Spleen (tissue), 11 donors: ENCODE measurements around the gene PKHD1. TPM values are rescaled to one million over a fixed set of nuclear protein-coding genes. Genes with fewer than 3 reads are reported as not detected.

Experiments
- DNase-seq: peaks from one replicate; pipeline ENCODE4 v3.0.0-alpha.2; 2020
- H3K27ac ChIP-seq, 8 donors: fragments of 200-600 bp; sonication (generic) in 7 of 8; 1 replicate in 4 of 8; 2 replicates in 4 of 8; pipeline versions ENCODE4 v1.5.0 to v1.8.0; 2016 to 2021; ENCODE audit warnings: inconsistent platforms in 4 of 8, mild to moderate bottlenecking in 4 of 8, moderate library complexity in 1 of 8
- H3K27me3 ChIP-seq, 7 donors: fragments of 200-600 bp; sonication (generic) in 6 of 7; replicated peaks in 1 of 7; 1 replicate in 4 of 7; 2 replicates in 3 of 7; pipeline versions ENCODE4 v1.5.0 to v1.8.0; 2016 to 2021; ENCODE audit warnings: inconsistent platforms in 3 of 7, mild to moderate bottlenecking in 1 of 7
- H3K36me3 ChIP-seq, 6 donors: fragments of 200-600 bp; sonication (generic) in 5 of 6; 1 replicate in 4 of 6; 2 replicates in 2 of 6; pipeline versions ENCODE4 v1.5.0 to v1.8.0; 2016 to 2021; ENCODE audit warnings: inconsistent platforms in 2 of 6
- H3K4me1 ChIP-seq, 6 donors: fragments of 200-600 bp; sonication (generic) in 5 of 6; 1 replicate in 3 of 6; 2 replicates in 3 of 6; pipeline versions ENCODE4 v1.5.0 to v1.8.0; 2016 to 2021; ENCODE audit warnings: inconsistent platforms in 3 of 6
- H3K4me3 ChIP-seq, 8 donors: fragments of 200-600 bp; sonication (generic) in 7 of 8; 1 replicate in 4 of 8; 2 replicates in 4 of 8; pipeline versions ENCODE4 v1.5.0 to v1.8.0; 2016 to 2021; ENCODE audit warnings: inconsistent platforms in 4 of 8, mild to moderate bottlenecking in 4 of 8, moderate library complexity in 2 of 8
- H3K9me3 ChIP-seq, 8 donors: fragments of 200-600 bp; sonication (generic) in 7 of 8; 1 replicate in 4 of 8; 2 replicates in 4 of 8; pipeline versions ENCODE4 v1.5.0 to v1.8.0; 2016 to 2021; ENCODE audit warnings: inconsistent platforms in 4 of 8
- CTCF ChIP-seq, 11 experiments: fragments of 200-600 bp in 7 of 11; fragments of 450-650 bp in 4 of 11; sonication (generic) in 4 of 11; IDR thresholded peaks in 8 of 11; conservative IDR thresholded peaks in 3 of 11; 1 replicate in 7 of 11; 2 replicates in 4 of 11; pipeline versions ENCODE4 v1.4.0 to v1.8.0; 2016 to 2021; ENCODE audit warnings: antibody characterized with exemption in 11 of 11, inconsistent platforms in 4 of 11, mild to moderate bottlenecking in 1 of 11
- POLR2A ChIP-seq, 3 donors: fragments of 450-650 bp; IDR thresholded peaks; one replicate each; pipeline ENCODE4 v1.5.1; 2017; ENCODE audit warnings: antibody characterized with exemption in 3 of 3, mild to moderate bottlenecking in 1 of 3
- POLR2AphosphoS5 ChIP-seq, 3 donors: sonication (generic); formaldehyde crosslinking; IDR thresholded peaks; one replicate each; pipeline ENCODE4 v1.5.1; 2017; ENCODE audit warnings: antibody characterized with exemption in 3 of 3
- WGBS, 5 donors: extraction: QIAGEN DNeasy Blood & Tissue Kit in 3 of 5; methylation state at CpG; one replicate each; pipeline versions ENCODE4 v1.1.5 to v1.1.7; 2013 to 2018; 5-methylcytosine and 5-hydroxymethylcytosine counted together
- intact Hi-C: fragments of 100-400 bp; cut with DNase I; formaldehyde crosslinking; loops from one replicate; pipeline ENCODE4 v1.15.0; 2023; ENCODE audit warnings: low total_unique reads
- polyA plus RNA-seq, 3 donors: library from polyadenylated mRNA; stranded (reverse); fragments of 200-250 nt; gene quantifications; one replicate each; pipeline ENCODE4 v1.2.1, GENCODE V29; 2013
- total RNA-seq, 7 donors: library from RNA; depleted of rRNA in 3 of 7; stranded (reverse); fragments of >200 nt in 3 of 7; fragmentation: NEBNext Ultra II Directional in 4 of 7; extraction: Animal tissue kit (Norgen Biotek cat#: 25700) in 4 of 7; gene quantifications; one replicate each; pipeline versions ENCODE4 v1.1.0 to v1.2.1, GENCODE V29; 2016 to 2021
- donor health status: healthy with polysubstance abuse.
- donor health status: DM: no; HTN: no; CAD: no; lungs with moderate emphysema.
- donor health status: DM: no; HTN: no; CAD: no.
- donor health status: Bipolar disorder and iron deficiency.
- donor health status: healthy.
- donor health status: DM: no; HTN: no; CAD: no.
- donor health status: DM: yes; HTN: yes; CAD: no.

The PKHD1 gene
- total and polyA plus RNA-seq, 10 donors, result not detected

- WGBS, 5 donors, result 67 to 85% (median 73%) methylated on average over 3 of the region's 3 CpGs
Measured at GRCh38 chr6:52077180-52077884, 10.1 kb downstream of the PKHD1 start.

GRCh38 chr6:52076791-52077179 lies 10.6 kb downstream of the PKHD1 start:
- DNase-seq, result no peak
- 47 to 81% (median 71%) methylated on average over 3 to 4 of the region's 4 CpGs for WGBS, 5 donors
- H3K27me3 ChIP-seq, result peaks cover 0 to 6% (median 0%) of the 10 kb centered on the region in 7 donors
- intact Hi-C loops, result no loop called here
- no peaks in the 10 kb centered on the region for H3K9me3 ChIP-seq
- TF ChIP-seq POLR2A (IDR thresholded peaks at IDR 0.05), result no peak
- TF ChIP-seq POLR2AphosphoS5 (IDR thresholded peaks at IDR 0.05), result no peak
- TF ChIP-seq CTCF (IDR thresholded peaks at IDR 0.05 in 8 of 11, conservative IDR thresholded peaks at IDR 0.05 in 3 of 11), result no peak
- H3K27ac ChIP-seq, result no peak overlapping the region
- H3K36me3 ChIP-seq, result no peaks in the 10 kb centered on the region
- no peaks in the 10 kb centered on the region for H3K4me1 ChIP-seq
- no peak overlapping the region for H3K4me3 ChIP-seq

More at GRCh38 chr6:52077180-52077884, 10.1 kb downstream of the PKHD1 start:
- Histone ChIP-seq H3K9me3 (no peaks in the 10 kb centered on the region), H3K4me3 (no peak overlapping the region), H3K36me3 (no peaks in the 10 kb centered on the region), H3K27ac (no peak overlapping the region), H3K27me3 (peaks cover 0 to 6% (median 0%) of the 10 kb centered on the region in 7 donors), H3K4me1 (no peaks in the 10 kb centered on the region)
- no peak for DNase-seq
- TF ChIP-seq CTCF (IDR thresholded peaks at IDR 0.05 in 8 of 11, conservative IDR thresholded peaks at IDR 0.05 in 3 of 11) (no peak), POLR2A (IDR thresholded peaks at IDR 0.05) (no peak), POLR2AphosphoS5 (IDR thresholded peaks at IDR 0.05) (no peak)
- intact Hi-C loops, result no loop called here

GRCh38 chr6:52074716-52075115 lies 12.7 kb downstream of the PKHD1 start:
- TF ChIP-seq POLR2AphosphoS5 (IDR thresholded peaks at IDR 0.05) (no peak), POLR2A (IDR thresholded peaks at IDR 0.05) (no peak), CTCF (IDR thresholded peaks at IDR 0.05 in 8 of 11, conservative IDR thresholded peaks at IDR 0.05 in 3 of 11) (no peak)
- H3K27ac ChIP-seq, result no peak overlapping the region
- WGBS, 5 donors, result 71 to 91% (median 80%) methylated on average over 5 of the region's 5 CpGs
- intact Hi-C loops, result no loop called here
- no peak for DNase-seq
- H3K4me3 ChIP-seq, result no peak overlapping the region
- H3K36me3 ChIP-seq, result no peaks in the 10 kb centered on the region
- H3K27me3 ChIP-seq, result peaks cover 0 to 6% (median 0%) of the 10 kb centered on the region in 7 donors
- no peaks in the 10 kb centered on the region for H3K9me3 ChIP-seq
- H3K4me1 ChIP-seq, result no peaks in the 10 kb centered on the region

GRCh38 chr6:52074155-52074554 lies 13.3 kb downstream of the PKHD1 start:
- intact Hi-C loops, result no loop called here
- no peak for DNase-seq
- H3K27ac ChIP-seq, result no peak overlapping the region
- no peaks in the 10 kb centered on the region for H3K4me1 ChIP-seq
- no peaks in the 10 kb centered on the region for H3K9me3 ChIP-seq
- no peaks in the 10 kb centered on the region for H3K36me3 ChIP-seq
- peaks cover 0 to 6% (median 0%) of the 10 kb centered on the region in 7 donors for H3K27me3 ChIP-seq
- no peak overlapping the region for H3K4me3 ChIP-seq
- TF ChIP-seq POLR2A (IDR thresholded peaks at IDR 0.05) (no peak), CTCF (IDR thresholded peaks at IDR 0.05 in 8 of 11, conservative IDR thresholded peaks at IDR 0.05 in 3 of 11) (no peak), POLR2AphosphoS5 (IDR thresholded peaks at IDR 0.05) (no peak)
- 61 to 85% (median 72%) methylated on average over 2 of the region's 2 CpGs for WGBS, 5 donors
